ENCODE data around the gene RNF19B. TPM values are rescaled to one million over a fixed set of nuclear protein-coding genes. Genes with fewer than 3 reads are reported as not detected.

RNF19B gene
- total RNA-seq, 2 donors from 2014 or later, result 17.8 TPM

- peaks cover 59% of the 10 kb centered on the region for H3K27me3 Mint-ChIP-seq (ENCODE audit: insufficient read depth)
Observed at GRCh38 chr1:32972814-32973428, 8.3 kb upstream of the RNF19B start.

GRCh38 chr1:32971576-32971975, 7.0 kb upstream of the RNF19B start:
- no peak overlapping the region for H3K27ac ChIP-seq (ENCODE audit: low read depth, low read length)
- Mint-ChIP-seq H3K4me3 (no peak overlapping the region), H3K36me3 (ENCODE audit: low read depth) (peaks cover 2% of the 10 kb centered on the region), H3K9me3 (peaks cover 17% of the 10 kb centered on the region), H3K27me3 (ENCODE audit: insufficient read depth) (peaks cover 65% of the 10 kb centered on the region), H3K27ac (no peak overlapping the region), H3K4me1 (peaks cover 6% of the 10 kb centered on the region)
- no peaks in the 10 kb centered on the region for H3K4me1 ChIP-seq (ENCODE audit: control insufficient read depth, insufficient read depth, low read length)
- peaks cover 43% of the 10 kb centered on the region for H3K27me3 ChIP-seq (ENCODE audit: control insufficient read depth, insufficient read depth, low read length, poor library complexity, severe bottlenecking)
- no peak for TF ChIP-seq CTCF (conservative IDR thresholded peaks at IDR 0.05)
- H3K9me3 ChIP-seq (ENCODE audit: control insufficient read depth, low read length), result no peaks in the 10 kb centered on the region
- no peak overlapping the region for H3K4me3 ChIP-seq (ENCODE audit: low read length)
- 94 to 96% methylated on average over 3 of the region's 3 CpGs for WGBS, 2 experiments (ENCODE audit: insufficient coverage in 1 of 2, insufficient read length in 1 of 2)
- no peaks in the 10 kb centered on the region for H3K36me3 ChIP-seq (ENCODE audit: control insufficient read depth, insufficient read depth, low read length)
- no peak for DNase-seq
- H3K9ac ChIP-seq (ENCODE audit: extremely low read depth, low read length, poor library complexity, severe bottlenecking), result no peak overlapping the region

More at GRCh38 chr1:32972814-32973428, 8.3 kb upstream of the RNF19B start:
- WGBS, 2 experiments (ENCODE audit: insufficient coverage in 1 of 2, insufficient read length in 1 of 2), result 2 to 4% methylated on average over 22 to 57 of the region's 58 CpGs
- DNase-seq, result peak; percentile 94
- Histone ChIP-seq H3K9ac (ENCODE audit: extremely low read depth, low read length, poor library complexity, severe bottlenecking) (peak overlapping the region; percentile 47), H3K27ac (ENCODE audit: low read depth, low read length) (no peak overlapping the region), H3K9me3 (ENCODE audit: control insufficient read depth, low read length) (no peaks in the 10 kb centered on the region), H3K4me3 (ENCODE audit: low read length) (peak overlapping the region; percentile 80), H3K36me3 (ENCODE audit: control insufficient read depth, insufficient read depth, low read length) (no peaks in the 10 kb centered on the region), H3K27me3 (ENCODE audit: control insufficient read depth, insufficient read depth, low read length, poor library complexity, severe bottlenecking) (peaks cover 38% of the 10 kb centered on the region), H3K4me1 (ENCODE audit: control insufficient read depth, insufficient read depth, low read length) (no peaks in the 10 kb centered on the region)
- Mint-ChIP-seq H3K27ac (no peak overlapping the region), H3K4me1 (peaks cover 6% of the 10 kb centered on the region), H3K4me3 (peak overlapping the region; percentile 53), H3K9me3 (peaks cover 19% of the 10 kb centered on the region), H3K36me3 (ENCODE audit: low read depth) (peaks cover 2% of the 10 kb centered on the region)
- TF ChIP-seq CTCF (conservative IDR thresholded peaks at IDR 0.05), result no peak

GRCh38 chr1:32971156-32971555, 6.5 kb upstream of the RNF19B start:
- Mint-ChIP-seq H3K4me3 (no peak overlapping the region), H3K36me3 (ENCODE audit: low read depth) (peaks cover 2% of the 10 kb centered on the region), H3K27ac (no peak overlapping the region), H3K9me3 (peaks cover 14% of the 10 kb centered on the region), H3K4me1 (peaks cover 6% of the 10 kb centered on the region), H3K27me3 (ENCODE audit: insufficient read depth) (peaks cover 68% of the 10 kb centered on the region)
- DNase-seq, result no peak
- TF ChIP-seq CTCF (conservative IDR thresholded peaks at IDR 0.05), result no peak
- H3K27me3 ChIP-seq (ENCODE audit: control insufficient read depth, insufficient read depth, low read length, poor library complexity, severe bottlenecking), result peaks cover 43% of the 10 kb centered on the region
- no peak overlapping the region for H3K27ac ChIP-seq (ENCODE audit: low read depth, low read length)
- no peak overlapping the region for H3K4me3 ChIP-seq (ENCODE audit: low read length)
- no peak overlapping the region for H3K9ac ChIP-seq (ENCODE audit: extremely low read depth, low read length, poor library complexity, severe bottlenecking)
- 95 to 100% methylated on average over 1 of the region's 1 CpG for WGBS, 2 experiments (ENCODE audit: insufficient coverage in 1 of 2, insufficient read length in 1 of 2)
- no peaks in the 10 kb centered on the region for H3K36me3 ChIP-seq (ENCODE audit: control insufficient read depth, insufficient read depth, low read length)
- no peaks in the 10 kb centered on the region for H3K4me1 ChIP-seq (ENCODE audit: control insufficient read depth, insufficient read depth, low read length)
- H3K9me3 ChIP-seq (ENCODE audit: control insufficient read depth, low read length), result no peaks in the 10 kb centered on the region
